ENCODE measurements around the gene SERTM2. TPM values are rescaled to one million over a fixed set of nuclear protein-coding genes. Genes with fewer than 3 reads are reported as not detected.

Gene SERTM2
- total and polyA plus RNA-seq, 2 of the 8 experiments (the other 6 are each of a cell fraction or from before 2014, with no cell fraction given), result 0.45 to 0.58 TPM

GRCh38 chrX:111507933-111508332, 3.5 kb upstream of the SERTM2 start:
- peaks cover 0 to 3% (median 0%) of the 10 kb centered on the region in 4 experiments; a peak in 2 of 7 replicates for H3K4me1 ChIP-seq (replicated peaks in 1 of 4; ENCODE audit: control insufficient read depth in 3 of 4, insufficient read depth in 4 of 4, low read length in 3 of 4)
- no peaks in the 10 kb centered on the region for H3K9me3 ChIP-seq (ENCODE audit: insufficient read depth in 2 of 2, low read depth in 1 of 2, low read length in 1 of 2)
- no peak overlapping the region for H3K4me3 ChIP-seq (ENCODE audit: extremely low read depth in 1 of 4, insufficient read depth in 2 of 4, low read depth in 3 of 4, low read length in 4 of 4)
- no peak overlapping the region for H2BK12ac ChIP-seq (ENCODE audit: low read depth, low read length)
- FAIRE-seq (no peak), DNase-seq (ENCODE audit: low read depth in 1 of 2, low spot score in 2 of 2) (no peak)
- H3K23ac ChIP-seq (ENCODE audit: insufficient read length), result no peak overlapping the region
- H4K5ac ChIP-seq (ENCODE audit: insufficient read length, low read depth, low read length), result no peak overlapping the region
- ChIA-PET CTCF (ENCODE audit: partially characterized antibody) (no interaction called here), POLR2A (ENCODE audit: partially characterized antibody) (no interaction called here)
- H3K79me1 ChIP-seq (ENCODE audit: low read depth, low read length), result no peaks in the 10 kb centered on the region
- H3K9ac ChIP-seq (replicated peaks in 1 of 4; ENCODE audit: extremely low read depth in 1 of 4, low read depth in 3 of 4, low read length in 3 of 4), result no peak overlapping the region
- H2BK5ac ChIP-seq (ENCODE audit: low read depth, low read length), result no peak overlapping the region
- no peaks in the 10 kb centered on the region for H4K20me1 ChIP-seq (replicated peaks in 1 of 2; ENCODE audit: control insufficient read depth in 1 of 2, insufficient read depth in 2 of 2, low read length in 2 of 2)
- no peak overlapping the region for H3K4ac ChIP-seq (replicated peaks; ENCODE audit: insufficient read length, low read depth, low read length)
- H3K23me2 ChIP-seq (ENCODE audit: low read depth, low read length), result no peaks in the 10 kb centered on the region
- H2BK15ac ChIP-seq (ENCODE audit: low read length), result no peak overlapping the region
- H3K79me2 ChIP-seq (ENCODE audit: control insufficient read depth in 1 of 2, insufficient read depth in 2 of 2, low read length in 2 of 2), result no peaks in the 10 kb centered on the region
- no peak overlapping the region for H4K91ac ChIP-seq (replicated peaks; ENCODE audit: insufficient read length, low read length)
- H3K56ac ChIP-seq (replicated peaks; ENCODE audit: insufficient read length, low read depth, low read length), result no peak overlapping the region
- no peak overlapping the region for H3K18ac ChIP-seq (ENCODE audit: extremely low read depth, low read length)
- no peak overlapping the region for H3K27ac ChIP-seq (ENCODE audit: low read depth, low read length)
- no peaks in the 10 kb centered on the region for H3K27me3 ChIP-seq (replicated peaks in 1 of 4; ENCODE audit: control insufficient read depth in 3 of 4, extremely low read depth in 1 of 4, insufficient read depth in 3 of 4, low read length in 3 of 4)
- no peak overlapping the region for H2AK5ac ChIP-seq (ENCODE audit: low read depth, low read length)
- H3K14ac ChIP-seq (ENCODE audit: insufficient read length), result no peak overlapping the region
- no peaks in the 10 kb centered on the region for H3K36me3 ChIP-seq (ENCODE audit: control insufficient read depth in 2 of 4, insufficient read depth in 4 of 4, low read length in 3 of 4)
- H2BK120ac ChIP-seq (replicated peaks; ENCODE audit: low read depth, low read length), result no peak overlapping the region
- H2BK20ac ChIP-seq (ENCODE audit: low read length), result no peak overlapping the region
- H2AFZ ChIP-seq (ENCODE audit: low read length), result no peak overlapping the region
- H4K8ac ChIP-seq (ENCODE audit: extremely low read depth, insufficient read depth, low read length), result no peak overlapping the region
- no peak overlapping the region for H3K4me2 ChIP-seq (ENCODE audit: insufficient read depth in 1 of 2, low read depth in 2 of 2, low read length in 2 of 2)
- TF ChIP-seq KDM5A (IDR thresholded peaks at IDR 0.05; ENCODE audit: low read length), result no peak
- TF ChIP-seq SRF (IDR thresholded peaks at IDR 0.05; ENCODE audit: low read depth, low read length), result no peak
- no peak for TF ChIP-seq POLR2AphosphoS5 (IDR thresholded peaks at IDR 0.05; ENCODE audit: low read depth, low read length)
- no peak for TF ChIP-seq CTBP2 (IDR thresholded peaks at IDR 0.05; ENCODE audit: borderline replicate concordance, insufficient read depth, insufficient read length, low read length)
- no peak for TF ChIP-seq SP1 (IDR thresholded peaks at IDR 0.05; ENCODE audit: low read depth, low read length)
- no peak for TF ChIP-seq RXRA (IDR thresholded peaks at IDR 0.05; ENCODE audit: insufficient read depth, low read depth, low read length)
- TF ChIP-seq MAX (IDR thresholded peaks at IDR 0.05), result no peak
- no peak for TF ChIP-seq ASH2L (IDR thresholded peaks at IDR 0.05; ENCODE audit: low read length)
